Activated gamma-delta T cell treated with Interleukin-2 at 50 U/mL for 16 hours (primary cell): ENCODE results near the gene ZNF689.
"Not testable (repeated sequence)": the region's sequence is repeated elsewhere in the genome, so short reads cannot be mapped to it uniquely, and the experiment has no call there.

ENCODE experiments used
- DNase-seq: peaks from one replicate; pipeline ENCODE4 v3.0.0-alpha.2; 2020

Gene ZNF689

DNA sequence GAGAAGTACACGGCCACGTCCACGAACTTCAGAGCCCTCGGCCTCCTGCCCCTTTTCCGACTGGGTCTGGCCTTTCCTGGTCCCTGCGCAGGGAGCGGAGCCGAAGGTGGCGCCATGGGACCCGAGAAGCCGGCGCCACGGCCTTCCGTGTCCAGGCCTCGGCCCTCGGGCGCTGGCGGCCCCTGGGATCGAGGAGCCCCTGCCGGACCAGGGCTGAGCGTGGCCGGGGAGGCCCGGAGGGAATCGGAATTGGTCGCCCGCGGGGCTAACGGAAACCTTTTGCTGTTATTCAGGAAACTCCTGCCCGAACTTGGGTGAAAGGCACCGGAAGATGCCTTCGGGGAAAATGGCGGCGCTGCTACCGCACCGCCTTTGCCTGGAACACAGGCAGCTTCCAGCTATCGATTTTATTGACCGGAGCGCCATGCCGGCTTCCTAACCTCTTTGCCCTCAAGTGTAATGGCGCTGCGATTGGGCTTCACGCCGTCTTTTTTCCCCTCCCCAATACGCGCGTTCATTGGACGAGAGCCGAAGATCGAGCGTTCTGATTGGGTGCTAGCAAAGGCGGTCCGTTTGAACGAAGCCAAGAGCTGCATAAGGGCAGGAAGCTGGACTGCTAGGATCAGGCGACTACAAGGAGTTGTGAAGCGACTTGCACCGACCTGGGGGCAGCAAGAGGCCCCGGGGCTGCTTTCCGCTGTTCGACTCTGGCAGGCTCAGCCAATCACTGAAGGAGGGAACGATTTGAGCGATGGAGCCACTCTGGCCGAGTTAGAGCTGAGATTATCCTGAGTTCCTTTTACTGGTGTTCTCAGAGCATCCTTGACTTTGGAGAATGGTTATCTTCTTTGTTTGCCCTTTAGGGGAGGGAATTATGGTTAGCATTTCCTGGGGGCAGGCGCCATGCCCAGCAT is at the start of gene ZNF689:
Gene ZNF689, minus strand, starts transcription at position 464 of the 914 bp plus-strand sequence. Its CDS starts 348 bp downstream, at position 116.
- peak; percentile 91 for DNase-seq

DNA sequence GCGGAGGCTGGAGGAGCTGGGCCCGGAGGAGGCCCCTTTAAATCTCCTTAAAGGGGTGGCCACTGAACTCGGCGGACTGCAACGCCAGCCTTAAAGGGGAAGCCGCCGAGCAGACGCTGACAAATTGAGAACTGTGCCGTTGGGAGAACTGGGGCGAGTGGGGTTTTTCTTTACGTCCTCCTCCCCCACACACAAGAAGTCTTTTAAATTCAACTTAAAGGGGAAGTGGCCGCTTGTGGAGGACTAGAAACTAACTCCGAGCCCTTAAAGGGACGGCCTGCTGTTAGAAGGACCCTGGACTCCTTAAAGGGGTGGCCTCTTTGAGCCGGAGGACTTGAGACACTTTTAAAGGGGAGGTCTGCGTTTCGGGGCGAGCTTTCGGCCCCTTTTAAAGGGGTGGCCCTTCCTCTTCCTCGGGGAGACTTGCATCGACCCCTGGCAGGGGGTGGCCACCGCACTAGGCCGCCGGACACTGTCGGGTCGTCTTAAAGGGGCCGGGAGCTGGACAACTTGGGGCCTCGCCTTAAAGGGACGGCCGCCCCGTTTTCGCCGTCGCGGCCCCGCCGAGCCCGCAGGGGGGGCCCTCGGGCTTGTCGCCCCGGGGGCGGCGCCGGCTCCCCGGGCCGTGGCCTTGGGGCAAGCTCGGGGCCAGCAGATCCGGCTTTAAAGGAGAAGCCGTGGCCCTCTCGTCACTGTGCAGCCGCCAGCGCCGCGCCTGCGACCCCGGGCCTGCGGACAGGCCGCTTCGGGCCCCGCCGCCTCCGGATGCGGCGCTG is 48.7 kb upstream of the ZNF689 start:
- DNase-seq = no peak

DNA sequence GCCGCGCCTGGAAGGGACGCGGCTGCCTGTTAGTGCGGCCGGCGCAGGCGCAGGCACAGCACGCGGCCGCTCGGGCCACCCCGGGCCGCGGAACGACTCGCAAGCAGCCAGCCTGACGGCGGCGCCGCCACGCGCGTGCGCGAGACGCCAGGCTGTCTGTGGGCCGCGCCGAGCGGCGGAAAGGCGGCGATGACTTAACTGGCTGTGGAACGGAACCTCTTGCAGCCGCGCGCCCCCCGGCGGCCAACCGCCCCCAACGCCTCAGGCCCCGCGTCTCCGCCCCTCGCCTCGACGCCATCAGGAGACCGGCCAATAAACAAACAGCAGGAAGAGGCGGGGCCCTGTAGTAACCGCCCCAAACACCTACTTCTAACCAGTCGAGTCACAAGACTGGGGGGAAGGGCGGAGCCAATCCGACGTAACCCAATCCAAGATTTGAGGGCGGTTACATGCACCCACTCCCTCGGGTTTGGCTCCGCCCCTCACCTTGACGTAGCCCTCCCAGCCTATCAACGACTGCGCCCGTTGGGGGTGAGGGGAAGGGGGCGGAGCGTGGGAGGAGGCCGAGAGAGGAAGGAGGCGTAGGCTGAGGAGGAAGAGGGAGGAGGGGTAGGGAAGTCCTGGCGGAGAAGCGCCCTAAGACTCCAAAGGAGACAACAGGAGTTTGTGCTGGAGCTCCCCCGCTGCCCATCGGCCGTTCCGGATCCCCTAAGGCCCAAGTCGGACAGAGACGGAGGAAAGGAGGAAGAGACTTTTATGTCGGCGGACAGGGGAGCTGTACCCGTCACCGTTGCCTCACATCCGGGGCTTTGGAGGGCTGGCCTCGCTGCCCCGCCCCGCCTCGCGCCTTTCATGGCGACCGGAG is 47.9 kb upstream of the ZNF689 start, which contains the start of gene FBRS:
Gene FBRS, plus strand, starts transcription at position 566 of the 865 bp plus-strand sequence. CDS start 1,088 bp downstream, outside the sequence.
- DNase-seq = peak; percentile 100

DNA sequence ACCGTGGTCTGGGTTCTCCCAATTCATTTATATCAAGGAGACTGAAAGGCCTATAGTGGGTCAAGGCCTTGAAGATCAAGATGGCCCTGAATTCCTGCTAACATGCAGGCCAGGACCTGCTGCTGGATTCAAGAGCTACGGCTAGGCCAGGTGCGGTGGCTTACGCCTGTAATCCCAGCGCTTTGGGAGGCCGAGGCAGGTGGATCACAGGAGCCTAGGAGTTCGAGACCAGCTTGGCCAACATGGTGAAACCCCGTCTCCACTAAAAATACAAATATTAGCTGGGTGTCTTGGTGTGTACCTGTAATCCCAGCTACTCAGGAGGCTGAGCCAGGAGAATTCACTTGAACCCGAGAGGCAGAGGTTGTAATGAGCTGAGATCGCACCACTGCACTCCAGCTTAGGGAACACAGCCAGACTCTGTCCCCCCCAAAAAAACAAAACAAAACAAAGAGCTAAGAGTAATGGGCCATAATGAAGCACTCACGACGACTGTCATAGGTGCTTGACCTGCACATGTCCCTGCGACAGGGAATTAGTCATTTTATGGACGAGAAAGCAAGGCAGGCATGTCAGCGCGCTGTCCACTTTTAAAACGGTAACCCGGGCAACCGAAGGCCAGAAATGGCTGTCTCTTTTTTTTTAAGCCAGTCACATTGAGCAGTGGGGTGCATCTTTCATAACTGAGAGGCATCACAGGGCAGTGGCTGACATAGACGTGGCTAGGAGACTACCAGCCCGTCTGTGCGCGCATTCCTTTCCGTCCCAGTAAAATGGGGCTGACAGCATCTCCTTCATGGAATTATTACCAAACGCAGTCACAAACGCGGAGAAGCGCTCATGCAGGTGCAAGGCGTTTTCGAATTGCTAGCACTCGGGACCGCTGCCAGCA is 47.0 kb upstream of the ZNF689 start:
- DNase-seq = no peak

DNA sequence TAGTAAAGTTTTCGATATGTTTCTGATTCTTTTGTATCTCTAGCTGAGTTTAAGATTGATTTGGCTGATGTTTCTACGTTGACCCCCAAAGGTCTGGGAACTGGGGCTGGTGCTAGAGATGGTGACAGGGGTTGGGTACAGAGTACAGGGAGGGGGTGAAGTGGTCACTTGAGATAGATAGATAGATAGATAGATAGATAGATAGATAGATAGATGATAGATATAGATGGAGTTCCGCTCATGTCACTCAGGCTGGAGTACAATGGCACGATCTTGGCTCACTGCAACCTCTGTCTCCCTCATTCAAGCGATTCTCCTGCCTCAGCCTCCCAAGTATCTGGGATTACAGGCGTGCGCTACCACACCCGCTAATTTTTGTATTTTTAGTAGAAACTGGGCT is 46.2 kb upstream of the ZNF689 start:
- no peak for DNase-seq

DNA sequence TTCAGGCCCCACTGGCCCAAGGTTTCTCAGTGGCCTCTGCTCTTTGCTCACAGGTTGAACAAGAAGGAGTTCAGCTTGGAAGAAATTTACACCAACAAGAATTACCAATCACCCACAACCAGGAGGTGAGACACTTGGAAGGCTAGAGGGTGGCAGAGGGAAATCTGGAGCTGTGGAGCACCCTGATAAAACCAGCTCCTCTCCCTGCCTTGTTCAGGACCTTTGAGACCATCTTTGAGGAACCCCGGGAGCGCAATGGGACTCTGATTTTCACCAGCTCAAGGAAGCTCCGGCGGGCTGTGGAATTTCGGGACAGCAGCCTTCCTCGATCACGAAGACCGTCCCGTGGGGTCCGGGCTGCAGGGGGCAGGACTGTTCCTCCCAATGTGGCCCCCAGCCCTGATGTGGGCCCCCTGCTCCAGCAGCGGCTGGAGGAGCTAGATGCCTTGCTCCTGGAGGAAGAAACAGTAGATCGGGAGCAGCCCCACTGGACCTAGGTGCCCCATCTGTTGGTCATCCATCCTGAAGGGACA is 45.7 kb upstream of the ZNF689 start:
- no peak for DNase-seq

DNA sequence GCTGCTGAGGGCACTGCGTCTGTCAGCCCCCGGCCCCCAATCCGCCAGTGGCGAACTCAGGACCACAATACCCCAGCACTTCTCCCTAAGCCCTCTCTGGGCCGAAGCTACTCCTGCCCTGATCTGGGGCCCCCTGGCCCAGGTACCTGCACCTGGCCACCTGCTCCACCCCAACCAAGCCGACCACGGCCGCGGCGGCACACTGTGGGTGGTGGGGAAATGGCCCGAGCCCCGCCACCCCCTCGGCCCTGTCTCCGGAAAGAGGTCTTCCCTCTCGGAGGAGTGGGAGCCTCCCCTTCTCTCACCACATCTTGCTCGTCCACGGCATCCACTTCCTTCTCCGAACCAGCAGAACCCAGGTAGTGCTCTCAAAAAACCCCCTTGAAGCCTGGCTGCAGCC is 44.7 kb upstream of the ZNF689 start:
- DNase-seq = no peak

DNA sequence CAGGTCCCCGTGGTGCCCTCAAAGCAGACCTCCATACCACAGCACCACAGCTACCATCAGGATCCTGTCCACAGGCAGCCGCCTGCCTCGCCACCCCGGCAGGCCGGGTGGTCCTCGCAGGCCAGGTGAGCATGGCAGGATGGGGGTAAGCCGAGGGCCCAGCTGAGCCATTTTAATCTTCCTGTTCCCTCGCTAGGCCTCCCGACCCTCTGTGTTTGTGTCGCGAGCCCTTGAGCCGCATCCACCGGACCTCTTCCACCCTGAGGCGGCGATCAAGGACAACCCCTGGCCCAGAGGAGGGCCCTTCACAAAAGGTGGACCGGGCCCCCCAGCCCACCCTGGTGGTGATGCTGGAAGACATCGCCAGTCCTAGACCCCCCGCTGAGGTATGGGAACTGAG is 42.5 kb upstream of the ZNF689 start:
- DNase-seq = no peak

DNA sequence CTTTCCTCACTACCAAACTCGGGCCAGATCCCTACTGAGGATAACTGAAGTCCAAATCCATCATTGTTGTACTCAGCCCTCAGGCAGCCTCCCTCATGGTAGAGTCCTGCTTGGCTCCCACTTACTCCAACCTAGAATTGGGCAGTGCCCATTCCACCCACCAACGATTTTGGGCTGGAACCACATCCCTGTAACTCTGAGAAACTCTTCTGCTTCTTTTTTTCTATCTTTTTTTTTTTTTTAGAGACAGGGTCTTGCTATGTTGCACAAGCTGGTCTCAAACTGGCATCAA is 41.8 kb upstream of the ZNF689 start:
- no peak for DNase-seq

DNA sequence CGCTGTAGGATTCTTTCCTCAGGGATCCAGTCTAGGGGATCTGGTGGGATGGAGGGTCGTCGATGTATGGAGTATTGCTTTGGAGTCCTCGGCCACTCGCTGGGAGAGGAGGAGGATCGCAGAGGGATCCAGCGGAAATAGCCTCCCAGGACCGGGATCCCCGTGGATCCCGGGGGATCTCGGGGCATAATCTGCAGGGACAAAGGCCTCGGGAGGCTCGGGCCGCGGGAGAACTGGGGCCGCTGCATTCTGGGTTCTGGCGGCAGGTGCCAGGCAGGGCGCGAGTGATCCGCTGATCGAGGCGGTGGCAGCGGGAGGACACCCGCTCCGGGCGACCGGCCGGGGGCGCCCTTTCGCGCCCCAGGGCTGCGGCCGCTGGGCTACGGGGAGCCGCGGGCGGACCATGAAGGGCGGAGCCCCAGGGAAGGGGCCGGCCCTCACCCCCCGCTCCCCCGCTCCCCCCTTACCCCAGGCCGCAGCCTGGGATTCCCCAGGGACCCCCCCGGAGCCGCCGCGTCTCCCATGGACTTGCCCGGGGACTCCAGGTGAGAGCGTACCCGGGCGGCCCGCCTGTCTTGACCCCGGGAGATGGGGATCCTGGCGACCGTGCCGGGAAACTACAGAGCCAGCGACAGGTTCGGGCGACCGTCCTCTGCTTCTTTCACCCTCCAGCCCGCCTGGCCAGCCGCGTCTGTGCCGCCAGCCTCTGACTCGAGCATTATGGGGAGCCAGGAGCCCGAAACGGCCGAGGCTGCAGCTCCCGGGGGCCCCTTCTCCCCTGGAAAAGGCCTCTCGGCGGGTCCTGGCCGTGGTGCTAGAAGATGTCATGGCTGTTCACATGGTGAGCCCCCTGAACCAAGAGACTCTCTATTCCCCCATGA is 41.2 kb upstream of the ZNF689 start:
- DNase-seq = peak; percentile 68

DNA sequence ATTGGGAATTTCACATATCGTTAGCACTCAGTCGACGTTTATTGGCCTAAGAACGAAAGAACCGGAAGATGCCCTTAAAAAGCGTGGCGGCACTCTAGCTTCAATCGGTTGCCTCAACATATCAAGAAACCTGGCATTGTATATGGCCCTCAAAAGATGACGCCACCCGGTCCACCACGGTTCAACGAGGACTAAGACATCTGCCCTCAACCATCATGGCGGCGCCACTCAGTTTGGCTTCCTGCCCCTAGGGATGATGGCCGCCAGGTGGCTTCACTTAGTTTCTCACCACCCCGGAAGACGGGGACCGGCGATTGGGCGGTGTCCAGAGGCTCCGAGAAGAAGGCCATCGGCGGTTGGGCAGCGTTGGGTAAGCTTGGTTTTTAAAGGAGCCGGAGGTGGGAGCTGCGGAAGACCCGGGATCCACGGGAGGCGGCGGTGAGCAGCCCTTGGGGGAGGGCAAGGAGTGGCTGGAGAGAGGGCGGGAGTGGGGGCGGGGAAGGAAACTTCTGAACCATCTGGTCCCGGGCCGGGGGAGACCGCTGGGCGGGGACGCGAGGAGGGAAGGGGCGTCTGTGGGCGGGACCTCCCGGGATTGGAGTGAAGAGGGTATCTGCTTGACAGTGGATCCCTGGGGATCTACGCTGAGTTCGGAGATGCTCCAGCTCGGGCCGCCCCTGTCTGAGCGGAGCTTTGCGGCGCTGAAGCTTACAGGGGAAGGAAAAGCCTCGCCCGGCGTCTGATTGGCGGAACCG is 40.4 kb upstream of the ZNF689 start, which contains the start of gene PRR14:
Gene PRR14, plus strand, starts transcription at position 592 of the 755 bp plus-strand sequence. CDS start 686 bp downstream, outside the sequence.
- DNase-seq = peak; percentile 98

DNA sequence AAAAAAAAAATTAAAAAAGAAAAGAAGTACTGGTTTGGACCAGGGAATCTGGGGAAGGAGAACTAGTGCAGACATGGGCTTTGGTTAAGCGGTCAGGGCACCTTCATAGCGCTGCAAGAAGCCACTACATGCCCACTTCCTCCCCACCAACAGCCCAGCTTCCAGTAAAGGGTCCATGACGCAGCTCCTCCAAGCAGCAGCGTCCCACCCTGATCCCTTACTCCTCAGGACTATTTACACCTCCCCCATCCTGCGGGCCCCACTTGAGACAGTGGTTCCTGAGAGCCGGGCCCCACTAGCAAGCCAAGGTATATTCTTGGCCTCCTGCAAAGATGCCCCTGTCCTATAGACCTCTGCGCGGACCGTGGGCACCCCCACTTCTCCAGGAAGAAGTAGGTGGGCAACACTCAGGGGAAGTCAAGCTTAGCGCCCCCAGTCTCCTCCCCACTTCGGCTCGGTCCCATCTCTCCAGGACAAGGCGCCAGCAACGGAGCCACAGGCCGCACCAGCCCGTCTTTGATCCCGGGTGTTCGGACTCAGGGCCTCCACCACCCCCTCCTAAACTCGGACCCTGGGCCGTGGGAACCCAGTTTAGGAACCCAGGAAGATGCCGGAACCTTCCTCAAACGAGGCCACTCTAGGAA is 39.7 kb upstream of the ZNF689 start:
- DNase-seq = peak; percentile 19

DNA sequence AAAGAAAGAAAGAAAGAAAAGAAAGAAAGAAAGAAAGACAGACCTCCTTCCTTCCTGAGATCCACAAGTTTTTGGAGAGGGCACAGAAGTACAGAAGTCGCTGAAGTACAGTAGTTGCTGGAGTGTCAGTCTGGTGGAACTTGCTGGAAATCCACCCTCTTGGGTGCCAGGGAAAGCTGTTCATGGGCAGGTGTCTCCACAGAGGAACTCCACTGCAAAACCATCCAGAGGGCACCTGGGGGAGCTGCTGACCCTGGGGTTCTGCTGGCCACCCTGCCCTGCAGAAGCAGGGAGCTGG is 37.0 kb upstream of the ZNF689 start:
- no peak for DNase-seq

DNA sequence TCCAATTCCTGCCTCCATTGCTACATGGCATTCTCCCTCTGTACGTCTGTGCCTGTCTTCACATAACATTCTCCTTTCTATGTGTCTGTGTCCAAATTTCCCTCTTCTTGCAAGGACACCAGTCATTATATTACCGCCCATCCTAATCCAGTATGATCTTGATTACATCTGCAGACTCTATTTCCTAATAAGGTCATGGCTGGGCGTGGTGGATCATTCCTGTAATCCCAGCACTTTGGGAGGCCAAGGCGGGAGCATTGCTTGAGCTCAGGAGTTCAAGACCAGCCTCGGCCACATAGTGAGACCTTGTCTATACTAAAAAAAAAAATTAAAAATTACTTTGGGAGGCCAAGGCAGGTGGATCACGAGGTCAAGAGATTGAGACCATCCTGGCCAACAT is 35.5 kb upstream of the ZNF689 start:
- DNase-seq = no peak

DNA sequence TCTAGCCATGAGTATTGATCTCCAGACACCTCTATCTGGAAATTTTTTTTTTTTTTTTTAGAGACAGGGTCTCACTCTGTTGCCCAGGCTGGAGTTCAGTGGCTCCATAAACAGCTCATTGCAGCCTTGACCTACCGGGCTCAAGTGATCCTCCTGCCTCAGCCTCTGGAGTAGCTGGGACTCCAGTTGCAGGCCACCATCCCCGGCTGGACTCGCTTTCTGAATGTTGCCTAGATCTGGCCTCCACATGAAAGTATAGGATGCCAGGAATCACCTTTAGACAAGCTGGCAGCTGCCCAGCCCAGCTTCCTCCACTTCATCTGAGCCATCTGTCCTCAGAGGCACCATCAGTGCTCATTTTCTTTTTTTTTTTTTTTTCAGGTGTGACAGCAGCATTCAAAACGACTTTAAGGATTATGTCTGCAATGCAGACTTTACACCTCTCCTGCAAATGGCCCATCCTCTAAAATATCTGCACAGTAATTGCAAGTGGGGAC is 34.2 kb upstream of the ZNF689 start:
- no peak for DNase-seq

DNA sequence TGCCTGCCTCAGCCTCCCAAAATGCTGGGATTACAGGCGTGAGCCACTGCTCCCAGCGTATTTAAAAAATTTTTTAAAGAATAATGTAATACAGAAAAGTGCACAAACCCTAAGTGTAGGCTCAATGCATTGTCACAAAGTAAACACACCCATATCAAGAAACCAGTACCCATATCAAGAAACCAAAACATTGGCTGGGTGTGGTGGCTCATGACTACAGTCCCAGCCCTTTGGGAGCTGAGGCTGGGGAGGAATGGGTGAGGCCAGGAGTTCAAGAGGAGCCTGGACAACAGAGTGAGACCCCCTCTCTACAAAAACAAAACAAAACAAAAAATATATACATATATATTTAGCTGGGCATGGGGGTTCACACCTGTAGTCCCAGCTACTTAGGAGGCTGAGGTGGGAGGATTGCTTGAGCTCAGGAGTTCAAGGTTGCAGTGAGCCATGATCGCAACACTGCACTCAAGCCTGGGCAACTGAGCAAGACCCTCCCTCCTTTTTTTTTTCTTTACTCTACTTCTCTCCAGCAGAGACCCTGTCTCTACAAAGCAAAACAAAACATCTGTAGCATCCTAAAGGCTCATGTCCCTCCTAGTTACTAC is 31.3 kb upstream of the ZNF689 start:
- no peak for DNase-seq

DNA sequence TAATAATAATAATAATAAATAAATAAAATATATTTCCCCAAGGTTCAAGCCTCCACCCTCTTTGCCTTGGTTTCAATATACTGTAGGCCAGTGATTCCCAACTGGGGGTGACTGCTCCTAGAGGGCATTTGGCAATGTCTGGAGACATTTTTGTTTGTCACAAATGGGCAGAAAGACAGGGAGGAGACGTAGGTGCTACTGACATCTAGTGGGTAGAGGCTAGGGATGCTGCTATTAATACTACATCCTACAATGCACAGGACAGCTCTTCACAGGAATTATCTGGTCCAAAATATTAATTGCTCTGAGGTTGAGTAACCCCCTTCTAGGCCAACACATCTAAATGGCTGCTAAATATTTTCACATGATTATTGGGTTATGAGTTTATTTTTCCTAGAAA is 27.8 kb upstream of the ZNF689 start:
- no peak for DNase-seq

DNA sequence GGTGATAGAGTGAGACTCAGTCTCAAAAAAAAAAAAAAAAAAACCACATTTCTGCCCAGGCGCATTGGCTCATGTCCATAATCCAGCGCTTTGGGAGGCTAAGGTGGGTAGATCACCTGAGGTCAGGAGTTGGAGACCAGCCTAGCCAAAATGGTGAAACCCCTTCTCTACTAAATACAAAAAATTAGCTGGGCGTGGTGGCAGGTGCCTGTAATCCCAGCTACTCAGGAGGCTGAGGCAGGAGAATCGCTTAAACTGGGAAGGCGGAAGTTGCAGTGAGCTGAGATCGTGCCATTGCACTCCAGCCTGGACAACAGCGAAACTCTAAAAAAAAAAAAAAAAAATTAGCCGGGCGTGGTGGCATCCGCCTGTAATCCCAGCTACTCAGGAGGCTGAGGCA is 26.9 kb upstream of the ZNF689 start:
- DNase-seq = not testable (repeated sequence)

DNA sequence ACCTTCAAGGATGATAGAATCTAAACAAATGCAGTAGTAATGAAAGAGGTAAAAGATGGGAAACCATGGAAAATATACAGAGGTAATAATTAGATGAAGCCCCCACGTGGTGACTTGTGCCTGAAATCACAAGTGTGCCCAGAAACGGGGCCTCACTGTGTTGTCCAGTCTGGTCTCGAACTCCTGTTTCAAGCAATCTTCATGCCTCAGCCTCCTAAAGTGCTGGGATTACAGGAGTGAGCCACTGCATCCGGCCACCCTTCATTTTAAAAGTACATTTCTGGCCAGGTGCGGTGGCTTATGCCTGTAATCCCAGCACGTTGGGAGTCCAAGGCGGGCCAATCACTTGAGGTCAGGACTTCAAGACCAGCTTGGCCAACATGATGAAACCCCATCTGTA is 26.4 kb upstream of the ZNF689 start:
- DNase-seq = no peak
